H9 (cell line): ENCODE results near the gene CORIN. TPM values are rescaled to one million over a fixed set of nuclear protein-coding genes. Genes with fewer than 3 reads are reported as not detected.

Source experiments
- DNase-seq: peaks from one replicate; pipeline ENCODE4 v3.0.0-alpha.2; 2017
- H2AFZ ChIP-seq: one replicate; pipeline ENCODE4 v1.6.1; 2013; ENCODE audit warnings: mild to moderate bottlenecking, low read length, control low read depth, moderate library complexity
- H2AK5ac ChIP-seq: 2 replicates; pipeline ENCODE4 v1.6.1; 2013; ENCODE audit warnings: low read length, control low read depth, mixed read lengths; ENCODE audit not compliant: insufficient read length
- H2BK120ac ChIP-seq: one replicate; pipeline ENCODE4 v1.6.1; 2013; ENCODE audit warnings: low read depth, mild to moderate bottlenecking, low read length, control low read depth, inconsistent platforms; ENCODE audit not compliant: poor library complexity, severe bottlenecking
- H2BK12ac ChIP-seq: 2 replicates; pipeline ENCODE4 v1.6.1; 2013; ENCODE audit warnings: low read length, control low read depth, mixed read lengths, low read depth; ENCODE audit not compliant: insufficient read length
- H2BK15ac ChIP-seq: 2 replicates; pipeline ENCODE4 v1.6.1; 2013; ENCODE audit warnings: low read depth, low read length, control low read depth
- H2BK20ac ChIP-seq: one replicate; pipeline ENCODE4 v1.6.1; 2013; ENCODE audit warnings: low read depth, mild to moderate bottlenecking, low read length, control low read depth, inconsistent platforms; ENCODE audit not compliant: poor library complexity, severe bottlenecking
- H2BK5ac ChIP-seq: 2 replicates; pipeline ENCODE4 v1.6.1; 2013; ENCODE audit warnings: low read length, control low read depth, mixed read lengths; ENCODE audit not compliant: insufficient read length
- H3K14ac ChIP-seq: 2 replicates; pipeline ENCODE4 v1.6.1; 2013; ENCODE audit warnings: low read length, control low read depth; ENCODE audit not compliant: insufficient read depth
- H3K18ac ChIP-seq: 2 replicates; pipeline ENCODE4 v1.6.1; 2013; ENCODE audit warnings: low read depth, mild to moderate bottlenecking, mixed read lengths, low read length, control low read depth; ENCODE audit not compliant: insufficient read length
- H3K23ac ChIP-seq: 2 replicates; pipeline ENCODE4 v1.6.1; 2013; ENCODE audit warnings: low read length, control low read depth, mixed read lengths, low read depth; ENCODE audit not compliant: insufficient read length
- H3K23me2 ChIP-seq: 2 replicates; pipeline ENCODE4 v1.6.1; 2013; ENCODE audit warnings: low read depth, mild to moderate bottlenecking, mixed read lengths, low read length, control low read depth; ENCODE audit not compliant: insufficient read length, poor library complexity, severe bottlenecking
- H3K27ac ChIP-seq: 2 replicates; pipeline ENCODE4 v1.5.1; 2013; ENCODE audit warnings: low read length, control low read depth, mixed read lengths, low read depth; ENCODE audit not compliant: insufficient read length
- H3K27me3 ChIP-seq: 2 replicates; pipeline ENCODE4 v1.6.1; 2013; ENCODE audit warnings: low read length, control low read depth, inconsistent platforms; ENCODE audit not compliant: insufficient read depth
- H3K4ac ChIP-seq: 2 replicates; pipeline ENCODE4 v1.6.1; 2013; ENCODE audit warnings: low read depth, mild to moderate bottlenecking, control low read depth, inconsistent platforms, low read length, moderate library complexity
- H3K4me1 ChIP-seq: 2 replicates; pipeline ENCODE4 v1.6.1; 2013; ENCODE audit warnings: low read length, control low read depth, inconsistent platforms; ENCODE audit not compliant: insufficient read depth
- H3K4me2 ChIP-seq: 2 replicates; pipeline ENCODE4 v1.6.1; 2013; ENCODE audit warnings: low read length, control low read depth, mixed read lengths; ENCODE audit not compliant: insufficient read length, insufficient read depth
- H3K56ac ChIP-seq: 2 replicates; pipeline ENCODE4 v1.6.1; 2013; ENCODE audit warnings: low read depth, mild to moderate bottlenecking, mixed read lengths, low read length, control low read depth; ENCODE audit not compliant: insufficient read length
- H3K79me1 ChIP-seq: 2 replicates; pipeline ENCODE4 v1.6.1; 2013; ENCODE audit warnings: low read depth, mild to moderate bottlenecking, moderate library complexity, low read length, control low read depth, inconsistent platforms; ENCODE audit not compliant: insufficient read depth, poor library complexity, severe bottlenecking
- H3K79me2 ChIP-seq: 2 replicates; pipeline ENCODE4 v1.6.1; 2013; ENCODE audit warnings: low read length, control low read depth, inconsistent platforms; ENCODE audit not compliant: insufficient read depth
- H3K9ac ChIP-seq: 2 replicates; pipeline ENCODE4 v1.6.1; 2013; ENCODE audit warnings: low read length, control low read depth, mixed read lengths; ENCODE audit not compliant: insufficient read length; ENCODE audit errors: extremely low read depth
- H3K9me3 ChIP-seq: one replicate; pipeline ENCODE4 v1.6.1; 2013; ENCODE audit warnings: low read depth, low read length, inconsistent platforms; ENCODE audit not compliant: control insufficient read depth
- H3T11ph ChIP-seq: one replicate; pipeline ENCODE4 v1.6.1; 2013; ENCODE audit warnings: mild to moderate bottlenecking, low read length, control low read depth, inconsistent platforms
- H4K20me1 ChIP-seq: one replicate; pipeline ENCODE4 v1.6.1; 2013; ENCODE audit not compliant: control insufficient read depth, insufficient read length, insufficient read depth
- H4K5ac ChIP-seq: 2 replicates; pipeline ENCODE4 v1.6.1; 2013; ENCODE audit warnings: low read depth, mild to moderate bottlenecking, mixed read lengths, low read length, control low read depth; ENCODE audit not compliant: insufficient read length
- H4K8ac ChIP-seq: replicated peaks from 2 replicates; pipeline ENCODE4 v1.6.1; 2013; ENCODE audit warnings: low read length, control low read depth, mixed read lengths, low read depth; ENCODE audit not compliant: insufficient read length
- H4K91ac ChIP-seq: 2 replicates; pipeline ENCODE4 v1.6.1; 2013; ENCODE audit warnings: low read depth, mild to moderate bottlenecking, moderate library complexity, mixed read lengths, low read length, control low read depth; ENCODE audit not compliant: insufficient read length
- H3K27ac Mint-ChIP-seq, 3 experiments: 2 replicates in 2 of 3; 3 replicates in 1 of 3; pipeline ENCODE4 v1.8.0; 2020 to 2021; ENCODE audit warnings: mixed read lengths in 3 of 3, mild to moderate bottlenecking in 1 of 3, moderate library complexity in 1 of 3
- H3K27me3 Mint-ChIP-seq: 2 replicates; pipeline ENCODE4 v1.8.0; 2021; ENCODE audit warnings: low read depth, mild to moderate bottlenecking, moderate library complexity, mixed read lengths
- H3K36me3 Mint-ChIP-seq, 3 experiments: 2 replicates in 2 of 3; 3 replicates in 1 of 3; pipeline ENCODE4 v1.8.0; 2020 to 2021; ENCODE audit warnings: low read depth in 3 of 3, mixed read lengths in 3 of 3; ENCODE audit not compliant: insufficient read depth in 1 of 3
- H3K4me1 Mint-ChIP-seq, 2 experiments: 2 replicates each; pipeline ENCODE4 v1.8.0; 2020; ENCODE audit warnings: mixed read lengths in 2 of 2
- H3K4me3 Mint-ChIP-seq, 2 experiments: 2 replicates in 1 of 2; 3 replicates in 1 of 2; pipeline ENCODE4 v1.8.0; 2020 to 2021; ENCODE audit warnings: mild to moderate bottlenecking in 2 of 2, mixed read lengths in 2 of 2, moderate library complexity in 1 of 2
- H3K9me3 Mint-ChIP-seq, 2 experiments: 2 replicates in 1 of 2; 3 replicates in 1 of 2; pipeline ENCODE4 v1.8.0; 2020; ENCODE audit warnings: mild to moderate bottlenecking in 2 of 2, mixed read lengths in 2 of 2, moderate library complexity in 1 of 2
- CTCF ChIP-seq: fragments of 200-600 bp; sonication (generic); conservative IDR thresholded peaks from 3 replicates; pipeline ENCODE4 v1.8.0; 2021; ENCODE audit warnings: antibody characterized with exemption, mild to moderate bottlenecking
- WGBS: extraction: QIAGEN DNeasy Blood & Tissue Kit; methylation state at CpG from one replicate; pipeline ENCODE4 v1.1.7; 2013; ENCODE audit warnings: missing lambda C conversion rate, low lambda C conversion rate, mixed read lengths; ENCODE audit not compliant: insufficient read length; ENCODE audit errors: extremely low coverage; 5-methylcytosine and 5-hydroxymethylcytosine counted together
- total RNA-seq: library from RNA; stranded (reverse); gene quantifications from 2 replicates; pipeline ENCODE4 v1.2.1, GENCODE V29; 2021

The CORIN gene
- total RNA-seq, 1 experiment from 2014 or later = 0.39 TPM

GRCh38 chr4:47579235-47579634 is 258.6 kb downstream of the CORIN start:
- no peak overlapping the region for H2AFZ ChIP-seq
- Mint-ChIP-seq H3K4me1 (no peaks in the 10 kb centered on the region), H3K4me3 (no peak overlapping the region), H3K27ac (no peak overlapping the region; a peak in 1 of 7 replicates), H3K27me3 (no peaks in the 10 kb centered on the region), H3K9me3 (no peaks in the 10 kb centered on the region), H3K36me3 (no peaks in the 10 kb centered on the region)
- whole genome bisulfite sequencing = no CpG with 5 or more reads among the region's 3 CpGs
- no peak for TF ChIP-seq CTCF
- H4K91ac ChIP-seq = no peak overlapping the region
- no peaks in the 10 kb centered on the region for H3K23me2 ChIP-seq
- H2BK120ac ChIP-seq = no peak overlapping the region
- H3K4me2 ChIP-seq = no peak overlapping the region
- no peaks in the 10 kb centered on the region for H3K9me3 ChIP-seq
- H3K18ac ChIP-seq = no peak overlapping the region
- H3K14ac ChIP-seq = no peak overlapping the region
- H3K79me2 ChIP-seq = no peaks in the 10 kb centered on the region
- no peaks in the 10 kb centered on the region for H3K79me1 ChIP-seq
- no peaks in the 10 kb centered on the region for H4K20me1 ChIP-seq
- no peak overlapping the region for H3K27ac ChIP-seq
- no peak for DNase-seq
- no peak overlapping the region for H2BK20ac ChIP-seq
- no peak overlapping the region for H2BK15ac ChIP-seq
- H3K4ac ChIP-seq = no peak overlapping the region
- no peak overlapping the region for H4K5ac ChIP-seq
- no peak overlapping the region for H2AK5ac ChIP-seq
- H3K23ac ChIP-seq = no peak overlapping the region
- H3K9ac ChIP-seq = no peak overlapping the region
- no peak overlapping the region for H3T11ph ChIP-seq
- H3K27me3 ChIP-seq = no peaks in the 10 kb centered on the region
- H3K4me1 ChIP-seq = no peaks in the 10 kb centered on the region
- no peak overlapping the region for H3K56ac ChIP-seq
- H2BK12ac ChIP-seq = no peak overlapping the region
- H4K8ac ChIP-seq = no peak overlapping the region
- no peak overlapping the region for H2BK5ac ChIP-seq
